NCI-H748 (cell line): ENCODE measurements around the gene IFNA14.
"Not testable (repeated sequence)": the region's sequence is repeated elsewhere in the genome, so short reads cannot be mapped to it uniquely, and the experiment has no call there.

Experiments
- DNase-seq: peaks from one replicate; lab custom pipeline; 2025; ENCODE audit not compliant: unreplicated experiment; lab: John Stamatoyannopoulos, UW

Gene IFNA14

DNA sequence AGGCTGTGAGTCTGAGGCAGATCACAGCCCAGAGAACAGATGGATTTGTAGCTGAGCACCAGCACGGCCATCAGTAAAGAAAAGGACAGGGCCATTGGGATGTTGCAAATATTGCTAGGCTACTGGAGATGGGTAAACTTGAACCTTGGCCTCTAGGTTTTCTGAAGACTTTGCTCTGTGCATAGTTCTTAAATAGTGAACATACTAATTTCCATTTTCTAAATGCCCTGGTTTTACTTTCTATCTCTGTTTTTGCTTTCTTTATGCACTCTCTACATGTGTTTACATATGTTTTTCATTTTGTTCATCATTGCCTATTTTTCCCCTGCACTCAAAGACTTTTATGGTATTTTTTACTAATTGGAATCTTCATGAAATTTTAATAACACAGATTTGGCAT lies 22.6 kb downstream of the IFNA14 start, which contains the start of gene IFNA16:
Gene IFNA16, minus strand, starts transcription at position 101 of the 400 bp plus-strand sequence. Its CDS starts 6 bp downstream, at position 95.
- not testable (repeated sequence) for DNase-seq

DNA sequence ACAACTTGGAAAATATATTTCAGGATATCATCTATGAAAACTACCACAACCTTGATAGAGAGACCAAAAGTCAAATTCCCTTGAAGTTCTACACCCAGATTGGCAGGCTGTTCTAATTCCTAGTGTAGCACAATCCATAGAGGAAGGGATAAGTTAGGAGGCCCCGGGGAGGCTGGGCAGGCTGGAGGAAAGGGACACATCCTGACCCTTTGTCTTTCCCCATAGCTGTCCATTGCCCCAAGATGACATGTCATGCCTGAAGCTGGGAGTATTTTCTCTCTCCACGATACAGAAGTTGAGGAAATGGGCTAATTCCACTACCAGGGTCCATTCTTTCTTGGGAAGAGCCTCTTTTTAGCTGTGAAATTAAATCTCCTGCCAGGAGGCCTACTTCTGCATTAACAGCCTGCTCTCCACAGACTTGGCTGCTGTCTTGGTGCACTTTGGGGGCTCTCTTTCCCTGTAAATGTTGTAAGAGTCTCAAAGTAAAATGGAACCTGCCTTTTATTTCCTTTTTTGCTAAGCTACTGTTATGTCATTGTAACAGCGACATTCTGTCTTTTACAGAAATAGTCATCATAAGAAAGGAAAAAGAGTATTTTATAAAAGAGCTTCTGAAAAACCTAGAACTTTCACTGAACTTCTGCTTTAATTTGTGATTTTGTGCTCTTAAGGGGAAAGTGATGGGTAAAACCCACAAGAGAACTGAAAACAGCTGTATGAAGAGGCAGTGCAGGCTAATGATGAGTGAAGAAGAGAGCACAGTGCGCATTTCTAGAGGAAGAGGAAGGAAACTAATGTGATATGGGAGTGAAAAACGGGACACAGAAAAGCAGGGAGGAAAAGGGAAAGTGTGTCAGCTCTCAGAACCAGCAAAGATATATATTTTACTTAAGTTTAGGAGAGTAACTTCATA lies 26.1 kb downstream of the IFNA14 start:
- not testable (repeated sequence) for DNase-seq

DNA sequence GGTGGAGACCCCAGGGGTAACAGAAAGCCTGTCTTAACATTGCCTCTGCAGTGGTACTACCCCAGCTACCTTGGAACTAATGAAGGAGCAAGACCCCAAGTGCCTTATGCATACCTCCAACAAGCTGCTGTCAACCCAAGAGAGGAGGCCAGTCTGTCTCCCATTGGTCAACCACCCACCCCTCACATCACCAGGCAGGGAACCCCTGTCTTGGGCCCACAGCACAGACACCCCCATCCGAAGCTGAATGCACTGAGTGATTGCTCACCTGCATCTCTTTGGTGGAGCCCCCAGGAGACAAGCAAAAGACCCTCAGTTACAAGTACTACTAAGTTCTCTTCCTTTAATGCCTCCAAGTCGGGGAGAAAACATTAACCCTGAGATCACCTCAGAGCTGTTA lies 27.6 kb downstream of the IFNA14 start:
- not testable (repeated sequence) for DNase-seq

DNA sequence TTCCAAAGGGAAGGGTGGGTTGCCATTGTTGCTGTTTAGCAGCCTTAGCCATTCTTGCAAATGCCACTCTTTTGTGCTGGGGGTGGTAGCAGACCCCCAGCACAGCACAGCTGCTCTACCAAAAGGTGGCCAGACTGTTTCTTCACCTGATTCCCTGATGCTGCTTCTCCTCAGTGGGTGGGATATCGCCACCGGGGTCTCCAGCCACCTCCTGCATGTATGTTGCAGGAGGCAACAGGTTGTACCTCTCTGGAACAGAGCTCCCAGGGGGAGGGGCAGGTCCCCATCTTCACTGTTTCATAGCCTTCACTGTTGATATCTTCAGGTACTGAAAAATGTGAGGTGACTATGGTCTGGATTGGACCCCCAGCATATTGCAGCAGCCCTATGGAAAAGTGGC lies 29.0 kb downstream of the IFNA14 start:
- not testable (repeated sequence) for DNase-seq

DNA sequence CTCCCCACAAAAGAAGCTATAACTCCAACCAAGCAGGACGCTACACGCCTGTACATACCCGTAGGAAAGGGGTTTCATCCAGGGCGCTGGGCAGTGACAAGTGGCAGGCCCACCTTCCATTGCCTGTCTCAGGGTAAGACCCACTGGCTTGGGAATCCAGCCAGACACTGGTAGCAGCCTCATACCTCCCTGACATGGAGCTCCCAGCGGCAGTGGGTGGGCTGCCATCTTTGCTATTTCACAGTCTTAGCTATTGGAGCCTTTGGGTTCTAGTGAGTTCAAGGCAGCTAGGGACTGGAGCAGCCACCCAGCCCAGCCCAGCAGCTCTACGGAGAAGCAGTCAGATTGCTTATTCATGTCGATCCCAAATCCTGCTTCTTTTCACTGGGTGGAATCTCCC lies 29.5 kb downstream of the IFNA14 start:
- no peak for DNase-seq

DNA sequence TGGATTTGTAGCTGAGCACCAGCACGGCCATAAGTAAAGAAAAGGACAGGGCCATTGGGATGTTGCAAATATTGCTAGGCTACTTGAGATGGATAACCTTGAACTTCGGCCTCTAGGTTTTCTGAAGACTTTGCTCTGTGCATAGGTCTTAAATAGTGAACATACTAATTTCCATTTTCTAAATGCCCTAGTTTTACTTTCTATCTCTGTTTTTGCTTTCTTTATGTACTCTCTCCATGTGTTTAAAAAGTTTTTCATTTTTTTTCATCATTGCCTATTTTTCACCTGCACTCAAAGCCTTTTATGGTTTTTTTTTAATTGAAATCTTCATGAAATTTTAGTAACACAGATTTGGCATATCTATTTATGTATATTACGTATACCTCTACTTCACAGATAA lies 32.8 kb downstream of the IFNA14 start, which contains the start of gene IFNA10:
Gene IFNA10, minus strand, starts transcription at position 101 of the 400 bp plus-strand sequence. Its CDS starts 46 bp downstream, at position 55.
- DNase-seq: not testable (repeated sequence)

DNA sequence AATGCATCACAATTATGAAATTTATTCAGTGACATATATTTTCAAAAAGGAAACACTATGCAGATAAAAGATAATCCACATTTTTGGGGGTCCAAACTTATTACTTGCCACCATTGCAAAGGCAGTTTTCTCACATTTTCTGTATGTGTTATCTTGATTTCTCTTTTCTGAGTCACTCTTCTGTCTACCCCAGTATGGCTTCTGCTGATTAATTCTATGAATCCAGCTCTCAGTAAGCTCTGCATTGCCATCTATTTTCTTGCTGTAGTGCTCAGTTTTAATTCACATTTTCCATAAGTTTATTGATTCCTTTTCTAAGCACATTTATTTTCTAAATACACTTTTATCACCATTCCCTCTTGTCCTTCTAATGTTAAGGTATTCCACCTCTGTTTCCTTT lies 34.6 kb downstream of the IFNA14 start:
- no peak for DNase-seq

DNA sequence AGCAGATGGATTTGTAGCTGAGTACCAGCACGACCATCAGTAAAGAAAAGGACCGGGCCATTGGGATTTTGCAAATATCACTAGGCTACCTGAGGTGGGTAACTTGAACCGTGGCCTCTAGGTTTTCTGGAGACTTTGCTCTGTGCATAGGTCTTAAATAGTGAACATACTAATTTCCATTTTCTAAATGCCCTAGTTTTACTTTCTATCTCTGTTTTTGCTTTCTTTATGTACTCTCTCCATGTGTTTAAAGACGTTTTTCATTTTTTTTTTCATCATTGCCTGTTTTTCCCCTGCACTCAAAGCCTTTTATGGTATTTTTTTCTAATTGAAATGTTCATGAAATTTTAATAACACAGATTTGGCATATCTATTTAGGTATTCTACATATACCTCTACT lies 37.7 kb downstream of the IFNA14 start, which contains the start of gene IFNA7:
Gene IFNA7, minus strand, starts transcription at position 101 of the 400 bp plus-strand sequence. Its CDS starts 40 bp downstream, at position 61.
- DNase-seq: not testable (repeated sequence)

DNA sequence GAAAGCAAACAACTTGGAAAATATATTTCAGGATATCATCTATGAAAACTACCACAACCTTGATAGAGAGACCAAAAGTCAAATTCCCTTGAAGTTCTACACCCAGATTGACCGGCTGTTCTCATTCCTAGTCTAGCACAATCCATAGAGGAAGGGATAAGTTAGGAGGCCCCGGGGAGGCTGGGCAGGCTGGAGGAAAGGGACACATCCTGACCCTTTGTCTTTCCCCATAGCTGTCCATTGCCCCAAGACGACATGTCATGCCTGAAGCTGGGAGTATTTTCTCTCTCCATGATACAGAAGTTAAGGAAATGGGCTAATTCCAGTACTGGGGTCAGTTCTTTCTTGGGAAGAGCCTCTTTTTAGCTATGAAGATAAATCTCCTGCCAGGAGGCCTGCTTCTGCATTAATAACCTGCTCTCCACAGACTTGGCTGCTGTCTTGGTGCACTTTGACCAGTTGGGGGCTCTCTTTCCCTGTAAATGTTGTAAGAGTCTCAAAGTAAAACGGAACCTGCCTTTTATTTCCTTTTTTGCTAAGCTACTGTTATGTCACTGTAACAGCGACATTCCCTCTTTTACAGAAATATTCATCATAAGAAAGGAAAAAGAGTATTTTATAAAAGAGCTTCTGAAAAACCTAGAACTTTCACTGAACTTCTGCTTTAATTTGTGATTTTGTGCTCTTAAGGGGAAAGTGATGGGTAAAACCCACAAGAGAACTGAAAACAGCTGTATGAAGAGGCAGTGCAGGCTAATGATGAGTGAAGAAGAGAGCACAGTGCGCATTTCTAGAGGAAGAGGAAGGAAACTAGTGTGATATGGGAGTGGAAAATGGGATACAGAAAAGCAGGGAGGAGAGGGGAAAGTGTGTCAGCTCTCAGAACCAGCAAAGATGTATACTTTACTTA lies 44.7 kb downstream of the IFNA14 start:
- DNase-seq: peak; percentile 23
